Thyroid gland (tissue), 4 donors: ENCODE data around the gene ANXA6.

Experiments used
- POLR2A ChIP-seq, 2 donors: fragments of 450-650 bp; IDR thresholded peaks; one replicate each; pipeline ENCODE4 v1.6.1; 2017; ENCODE audit warnings: antibody characterized with exemption in 2 of 2, mild to moderate bottlenecking in 2 of 2, moderate library complexity in 1 of 2
- TF ChIP-seq, protein P1 (sequence below), 6 experiments: fragments of 200-600 bp in 3 of 6; fragments of 450-650 bp in 3 of 6; sonication (generic) in 3 of 6; IDR thresholded peaks; one replicate each; pipeline ENCODE4 v1.5.1; 2016 to 2019; ENCODE audit warnings: antibody characterized with exemption in 6 of 6, mild to moderate bottlenecking in 2 of 6, inconsistent platforms in 1 of 6, moderate library complexity in 1 of 6

GRCh38 chr5:151085517-151086041 lies 72.0 kb downstream of the ANXA6 start:
- TF ChIP-seq, protein P1, sequence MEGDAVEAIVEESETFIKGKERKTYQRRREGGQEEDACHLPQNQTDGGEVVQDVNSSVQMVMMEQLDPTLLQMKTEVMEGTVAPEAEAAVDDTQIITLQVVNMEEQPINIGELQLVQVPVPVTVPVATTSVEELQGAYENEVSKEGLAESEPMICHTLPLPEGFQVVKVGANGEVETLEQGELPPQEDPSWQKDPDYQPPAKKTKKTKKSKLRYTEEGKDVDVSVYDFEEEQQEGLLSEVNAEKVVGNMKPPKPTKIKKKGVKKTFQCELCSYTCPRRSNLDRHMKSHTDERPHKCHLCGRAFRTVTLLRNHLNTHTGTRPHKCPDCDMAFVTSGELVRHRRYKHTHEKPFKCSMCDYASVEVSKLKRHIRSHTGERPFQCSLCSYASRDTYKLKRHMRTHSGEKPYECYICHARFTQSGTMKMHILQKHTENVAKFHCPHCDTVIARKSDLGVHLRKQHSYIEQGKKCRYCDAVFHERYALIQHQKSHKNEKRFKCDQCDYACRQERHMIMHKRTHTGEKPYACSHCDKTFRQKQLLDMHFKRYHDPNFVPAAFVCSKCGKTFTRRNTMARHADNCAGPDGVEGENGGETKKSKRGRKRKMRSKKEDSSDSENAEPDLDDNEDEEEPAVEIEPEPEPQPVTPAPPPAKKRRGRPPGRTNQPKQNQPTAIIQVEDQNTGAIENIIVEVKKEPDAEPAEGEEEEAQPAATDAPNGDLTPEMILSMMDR (IDR thresholded peaks at IDR 0.05) = no peak
- TF ChIP-seq POLR2A (IDR thresholded peaks at IDR 0.05) = no peak
